Thyroid gland (tissue), 4 donors: ENCODE measurements around the gene STX5. TPM values are rescaled to one million over a fixed set of nuclear protein-coding genes. Genes with fewer than 3 reads are reported as not detected.

ENCODE experiments used
- DNase-seq, 2 donors: peaks; one replicate each; pipeline ENCODE4 v3.0.0-alpha.2; 2019
- H3K27ac ChIP-seq, 3 donors: fragments of 200-600 bp; sonication (generic); 1 replicate in 2 of 3; 2 replicates in 1 of 3; pipeline ENCODE4 v1.5.1; 2016 to 2019; ENCODE audit warnings: mild to moderate bottlenecking in 1 of 3, moderate library complexity in 1 of 3
- H3K27me3 ChIP-seq: fragments of 200-600 bp; sonication (generic); one replicate; pipeline ENCODE4 v1.5.1; 2019
- H3K36me3 ChIP-seq, 2 donors: fragments of 200-600 bp; sonication (generic); one replicate each; pipeline ENCODE4 v1.5.1; 2016 to 2019
- H3K4me1 ChIP-seq, 2 donors: fragments of 200-600 bp; sonication (generic); one replicate each; pipeline ENCODE4 v1.5.1; 2017 to 2019
- H3K4me3 ChIP-seq, 3 donors: fragments of 200-600 bp; sonication (generic); replicated peaks in 1 of 3; 1 replicate in 2 of 3; 2 replicates in 1 of 3; pipeline ENCODE4 v1.5.1; 2016; ENCODE audit warnings: mild to moderate bottlenecking in 1 of 3
- H3K9me3 ChIP-seq: fragments of 200-600 bp; sonication (generic); one replicate; pipeline ENCODE4 v1.5.1; 2017
- POLR2A ChIP-seq, 2 donors: fragments of 450-650 bp; IDR thresholded peaks; one replicate each; pipeline ENCODE4 v1.6.1; 2017; ENCODE audit warnings: antibody characterized with exemption in 2 of 2, mild to moderate bottlenecking in 2 of 2, moderate library complexity in 1 of 2
- WGBS, 2 donors: methylation state at CpG; one replicate each; pipeline ENCODE4 v1.1.5; 2017; 5-methylcytosine and 5-hydroxymethylcytosine counted together
- intact Hi-C: fragments of 100-400 bp; cut with DNase I; formaldehyde crosslinking; loops from one replicate; pipeline ENCODE4 v1.15.1; 2023
- total RNA-seq, 4 donors: library from RNA; depleted of rRNA; stranded (reverse); fragments of >200 nt; gene quantifications; one replicate each; pipeline ENCODE4 v1.2.3, GENCODE V29; 2016
- TF ChIP-seq, protein P1 (sequence below), 6 experiments: fragments of 200-600 bp in 3 of 6; fragments of 450-650 bp in 3 of 6; sonication (generic) in 3 of 6; IDR thresholded peaks; one replicate each; pipeline ENCODE4 v1.5.1; 2016 to 2019; ENCODE audit warnings: antibody characterized with exemption in 6 of 6, mild to moderate bottlenecking in 2 of 6, inconsistent platforms in 1 of 6, moderate library complexity in 1 of 6

STX5 gene
- total RNA-seq, 4 donors from 2014 or later: 26.3 to 62.8 (median 56.7) TPM

DNA sequence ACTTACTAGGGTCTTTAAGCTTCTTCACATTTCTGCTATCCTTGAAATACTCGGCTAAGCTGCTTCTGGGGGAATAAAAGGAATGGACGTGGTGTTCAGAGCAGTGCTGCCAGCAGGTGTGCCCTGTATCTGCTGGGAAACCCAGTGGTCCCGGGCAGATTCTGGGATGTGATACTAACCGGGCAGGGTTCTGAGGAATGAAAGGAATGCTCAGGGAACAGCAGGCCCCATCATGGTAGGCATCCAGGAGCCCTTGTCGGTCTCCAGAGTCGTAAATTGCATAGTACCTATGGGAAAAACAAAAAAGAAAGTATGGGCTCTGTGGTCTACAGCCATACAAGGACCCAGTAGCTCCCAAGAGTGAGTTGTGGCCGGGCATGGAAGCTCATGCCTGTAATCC, 35.6 kb downstream of the STX5 start:
- Histone ChIP-seq H3K27ac (no peak overlapping the region), H3K9me3 (no peaks in the 10 kb centered on the region), H3K27me3 (no peaks in the 10 kb centered on the region), H3K4me3 (no peak overlapping the region), H3K36me3 (peaks cover 80 to 82% of the 10 kb centered on the region in 2 donors), H3K4me1 (peaks cover 6 to 7% of the 10 kb centered on the region in 2 donors)
- 90 to 93% methylated on average over 7 of the region's 7 CpGs for WGBS, 2 donors
- no peak for DNase-seq
- TF ChIP-seq, protein P1, sequence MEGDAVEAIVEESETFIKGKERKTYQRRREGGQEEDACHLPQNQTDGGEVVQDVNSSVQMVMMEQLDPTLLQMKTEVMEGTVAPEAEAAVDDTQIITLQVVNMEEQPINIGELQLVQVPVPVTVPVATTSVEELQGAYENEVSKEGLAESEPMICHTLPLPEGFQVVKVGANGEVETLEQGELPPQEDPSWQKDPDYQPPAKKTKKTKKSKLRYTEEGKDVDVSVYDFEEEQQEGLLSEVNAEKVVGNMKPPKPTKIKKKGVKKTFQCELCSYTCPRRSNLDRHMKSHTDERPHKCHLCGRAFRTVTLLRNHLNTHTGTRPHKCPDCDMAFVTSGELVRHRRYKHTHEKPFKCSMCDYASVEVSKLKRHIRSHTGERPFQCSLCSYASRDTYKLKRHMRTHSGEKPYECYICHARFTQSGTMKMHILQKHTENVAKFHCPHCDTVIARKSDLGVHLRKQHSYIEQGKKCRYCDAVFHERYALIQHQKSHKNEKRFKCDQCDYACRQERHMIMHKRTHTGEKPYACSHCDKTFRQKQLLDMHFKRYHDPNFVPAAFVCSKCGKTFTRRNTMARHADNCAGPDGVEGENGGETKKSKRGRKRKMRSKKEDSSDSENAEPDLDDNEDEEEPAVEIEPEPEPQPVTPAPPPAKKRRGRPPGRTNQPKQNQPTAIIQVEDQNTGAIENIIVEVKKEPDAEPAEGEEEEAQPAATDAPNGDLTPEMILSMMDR (IDR thresholded peaks at IDR 0.05): no peak
- no peak for TF ChIP-seq POLR2A (IDR thresholded peaks at IDR 0.05)
- intact Hi-C loops: no loop called here

DNA sequence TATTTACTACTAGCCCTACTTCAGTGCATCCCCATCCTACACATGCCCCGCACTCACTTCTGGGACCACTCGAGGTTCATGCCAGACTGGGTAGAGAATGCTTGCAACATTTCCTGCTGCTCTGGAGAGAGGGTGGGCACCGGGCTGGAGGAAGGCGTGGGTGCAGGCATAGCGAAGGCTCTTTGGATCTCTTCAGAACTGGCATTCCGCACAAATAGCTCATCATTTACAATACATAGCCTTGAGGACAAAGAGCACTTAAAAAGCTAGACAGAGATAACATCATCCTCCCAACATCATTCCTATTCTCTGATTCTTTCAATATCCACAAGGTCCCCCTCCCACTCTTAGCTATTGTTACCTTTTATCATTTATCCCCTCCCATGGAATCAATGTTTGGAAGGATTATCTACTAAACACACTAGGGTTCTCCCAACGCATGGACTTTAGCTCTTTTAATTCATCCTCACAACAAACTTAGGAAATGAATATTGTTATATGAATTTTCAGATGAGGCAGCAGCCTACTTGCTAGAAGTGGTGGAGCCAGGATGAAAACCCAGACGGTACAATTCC, 37.6 kb downstream of the STX5 start:
- 91 to 92% methylated on average over 8 of the region's 8 CpGs for WGBS, 2 donors

DNA sequence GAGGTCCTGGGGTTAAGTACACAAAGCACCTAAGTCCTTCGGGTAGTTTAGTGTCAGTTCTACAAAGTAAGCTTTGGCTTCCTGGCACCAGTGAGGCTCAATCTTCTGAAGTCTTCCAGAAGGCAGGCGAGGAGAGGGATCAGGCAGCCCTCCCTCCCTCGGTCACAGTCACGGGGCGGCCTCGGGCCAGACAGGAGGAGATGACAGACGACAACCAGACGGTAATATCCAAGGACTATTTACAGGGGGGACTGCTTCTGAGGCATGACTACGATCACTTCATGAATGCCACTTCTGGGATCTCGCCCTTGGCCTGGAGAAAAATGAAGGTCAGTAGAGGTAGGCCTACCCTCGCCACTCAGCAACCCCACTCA, 39.7 kb downstream of the STX5 start:
- WGBS, 2 donors: 31 to 36% methylated on average over 9 to 11 of the region's 11 CpGs
- intact Hi-C loops: no loop called here
- DNase-seq: peak; percentile 25 to 34
- no peak overlapping the region for H3K4me3 ChIP-seq
- H3K9me3 ChIP-seq: no peaks in the 10 kb centered on the region
- H3K27me3 ChIP-seq: no peaks in the 10 kb centered on the region
- peaks cover 20 to 27% of the 10 kb centered on the region in 2 donors for H3K4me1 ChIP-seq
- H3K27ac ChIP-seq: peak overlapping the region; percentile 1 to 82 (median 47)
- TF ChIP-seq POLR2A (IDR thresholded peaks at IDR 0.05): no peak
- TF ChIP-seq, protein P1 (IDR thresholded peaks at IDR 0.05): no peak
- H3K36me3 ChIP-seq: peaks cover 39 to 41% of the 10 kb centered on the region in 2 donors

More for the DNA sequence above, 37.6 kb downstream of the STX5 start:
- DNase-seq: no peak
- Histone ChIP-seq H3K4me3 (no peak overlapping the region), H3K36me3 (peaks cover 60 to 62% of the 10 kb centered on the region in 2 donors), H3K9me3 (no peaks in the 10 kb centered on the region), H3K27me3 (no peaks in the 10 kb centered on the region), H3K27ac (no peak overlapping the region), H3K4me1 (peaks cover 13 to 18% of the 10 kb centered on the region in 2 donors)
- TF ChIP-seq, protein P1 (IDR thresholded peaks at IDR 0.05): no peak
- no peak for TF ChIP-seq POLR2A (IDR thresholded peaks at IDR 0.05)
- intact Hi-C loops: no loop called here

DNA sequence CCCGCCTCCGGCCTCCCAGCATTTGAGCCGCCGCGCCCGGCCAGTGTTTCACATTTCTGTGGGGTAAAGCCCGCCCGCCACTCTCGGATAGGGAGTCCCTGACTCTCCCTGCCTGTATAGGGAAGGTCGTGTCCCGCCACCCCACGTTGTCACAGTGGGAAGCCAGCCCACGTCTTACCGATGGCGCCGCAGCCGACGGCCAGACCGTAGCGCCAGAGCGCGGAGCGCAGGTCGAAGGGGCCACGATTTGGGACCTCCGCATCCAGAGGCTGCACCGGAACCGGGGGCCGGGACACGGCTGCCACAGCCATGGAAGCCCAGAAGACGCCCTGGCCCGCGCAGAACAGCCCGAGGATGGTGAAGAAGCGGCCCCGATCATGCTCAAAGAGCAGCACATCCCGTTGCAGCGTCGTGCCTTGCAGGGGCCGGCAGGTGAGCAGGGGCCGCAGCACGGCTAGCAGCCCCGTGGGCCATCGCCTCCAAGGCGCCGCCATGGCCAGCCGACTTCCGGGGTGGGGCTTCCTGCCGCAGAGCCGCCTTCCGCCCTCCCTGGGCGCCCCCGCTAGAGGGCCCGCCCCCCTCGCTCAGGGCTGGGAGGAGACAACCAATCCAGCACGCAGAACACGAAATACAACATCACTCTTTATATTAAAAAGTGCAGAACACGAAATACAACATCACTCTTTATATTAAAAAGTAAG, 40.2 kb downstream of the STX5 start, which contains the start of gene TMEM223:
Gene TMEM223 (minus strand): TSS at position 506 of the 701 bp plus-strand sequence. CDS start 12 bp downstream, at position 494.
- Histone ChIP-seq H3K27ac (peak within 1 kb of the TSS; percentile 47 to 82 (median 62)), H3K4me3 (peak within 1 kb of the TSS; percentile 71 to 89 (median 72)), H3K36me3 (peaks cover 34 to 36% of the 10 kb centered on the region in 2 donors), H3K27me3 (no peaks in the 10 kb centered on the region), H3K9me3 (no peaks in the 10 kb centered on the region), H3K4me1 (peaks cover 20 to 27% of the 10 kb centered on the region in 2 donors)
- DNase-seq: peak; percentile 88 to 90
- intact Hi-C loops: no loop called here
- WGBS, 2 donors: 1 to 2% methylated on average over 21 to 24 of the region's 58 CpGs
- TF ChIP-seq, protein P1 (IDR thresholded peaks at IDR 0.05): no peak
- TF ChIP-seq POLR2A (IDR thresholded peaks at IDR 0.05): peak; percentile 26 to 86

DNA sequence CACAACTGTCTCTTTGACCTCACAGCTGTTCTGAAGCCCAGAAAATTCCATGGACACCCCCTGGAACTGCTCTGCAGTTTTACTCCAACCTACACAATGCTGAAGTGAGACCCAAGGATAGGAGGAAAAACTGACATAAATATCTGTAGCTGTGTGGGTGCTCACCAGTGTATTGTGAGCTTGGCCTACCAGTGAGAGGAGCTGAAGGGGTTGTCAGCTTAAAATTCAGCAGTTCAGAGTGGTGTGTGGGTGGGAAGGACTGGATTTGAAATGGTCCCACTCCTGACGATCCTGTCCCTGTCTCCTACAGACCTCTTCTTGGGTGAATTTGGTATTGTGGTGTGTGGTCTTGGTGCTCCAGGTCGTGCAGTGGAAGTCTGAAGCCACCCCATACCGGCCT, 42.3 kb downstream of the STX5 start:
- Histone ChIP-seq H3K4me1 (peaks cover 27 to 36% of the 10 kb centered on the region in 2 donors), H3K27me3 (no peaks in the 10 kb centered on the region), H3K27ac (no peak overlapping the region), H3K36me3 (peaks cover 13 to 16% of the 10 kb centered on the region in 2 donors), H3K9me3 (no peaks in the 10 kb centered on the region), H3K4me3 (no peak overlapping the region)
- WGBS, 2 donors: 56 to 63% methylated on average over 2 to 3 of the region's 3 CpGs
- intact Hi-C loops: loop anchor here (5.0 to 10.0 kb wide), 2 partner anchors 45 to 73 kb away; partner anchors contain the start of genes STX5, TEX54 and WDR74
- DNase-seq: no peak
- TF ChIP-seq, protein P1 (IDR thresholded peaks at IDR 0.05): no peak
- TF ChIP-seq POLR2A (IDR thresholded peaks at IDR 0.05): no peak
